ENCODE data around the gene HPCAL1. TPM values are rescaled to one million over a fixed set of nuclear protein-coding genes. Genes with fewer than 3 reads are reported as not detected.

Gene HPCAL1
- total RNA-seq, 1 donor from 2014 or later: 34.6 TPM

DNA sequence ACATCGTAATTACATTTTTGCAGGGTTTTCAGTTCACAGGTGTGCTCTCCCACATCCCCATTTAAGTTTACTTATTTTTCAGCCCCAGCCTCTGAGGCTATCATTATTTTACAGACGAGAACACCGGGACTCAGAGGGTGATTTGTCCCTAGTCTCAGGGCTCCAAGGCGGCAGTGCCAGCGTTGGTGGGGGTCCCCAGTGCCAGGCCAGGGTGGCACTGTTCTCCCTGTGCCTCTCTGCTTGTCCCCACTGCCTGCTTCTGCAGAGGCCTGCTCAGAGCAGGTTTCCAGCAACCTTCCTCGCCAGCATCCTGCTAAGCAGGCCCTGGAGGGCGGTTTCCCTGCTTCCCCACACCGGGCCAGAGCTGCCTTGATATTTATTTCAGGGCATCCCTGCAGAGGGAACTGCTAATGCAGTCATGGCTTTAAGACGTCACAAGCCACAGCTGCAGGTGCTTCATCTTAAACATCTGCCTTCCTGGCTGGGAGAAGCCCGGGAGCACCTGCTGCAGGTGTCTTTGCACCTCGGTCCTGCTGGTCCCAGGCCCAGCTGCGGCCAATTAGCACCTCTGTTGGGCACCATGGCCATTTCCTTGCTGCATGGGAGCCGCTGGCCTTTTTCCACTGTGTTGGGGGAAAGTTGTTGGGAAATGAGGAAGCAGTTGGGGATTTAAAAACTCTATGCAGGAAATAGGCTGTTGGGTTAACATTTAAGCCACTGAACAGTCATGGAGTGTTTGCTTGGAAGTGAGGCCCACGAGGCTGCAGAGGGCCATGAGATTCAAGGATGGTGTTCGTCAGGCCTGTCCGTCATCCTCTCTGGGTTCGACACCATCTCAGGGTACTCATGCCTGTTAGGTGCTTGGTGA is 22.8 kb downstream of the HPCAL1 start:
- peaks cover 5% of the 10 kb centered on the region for H3K27me3 Mint-ChIP-seq (ENCODE audit: unreplicated experiment)
- peaks cover 3% of the 10 kb centered on the region for H3K36me3 Mint-ChIP-seq (ENCODE audit: low read depth, unreplicated experiment)
- peak overlapping the region; percentile 80 for H3K27ac Mint-ChIP-seq (ENCODE audit: unreplicated experiment)
- H3K9me3 Mint-ChIP-seq (ENCODE audit: unreplicated experiment): no peaks in the 10 kb centered on the region
- peaks cover 61% of the 10 kb centered on the region for H3K4me1 Mint-ChIP-seq (ENCODE audit: unreplicated experiment)
- H3K4me3 Mint-ChIP-seq (ENCODE audit: unreplicated experiment): no peak overlapping the region
- DNase-seq (ENCODE audit: low spot score): no peak
- TF ChIP-seq, protein P1, sequence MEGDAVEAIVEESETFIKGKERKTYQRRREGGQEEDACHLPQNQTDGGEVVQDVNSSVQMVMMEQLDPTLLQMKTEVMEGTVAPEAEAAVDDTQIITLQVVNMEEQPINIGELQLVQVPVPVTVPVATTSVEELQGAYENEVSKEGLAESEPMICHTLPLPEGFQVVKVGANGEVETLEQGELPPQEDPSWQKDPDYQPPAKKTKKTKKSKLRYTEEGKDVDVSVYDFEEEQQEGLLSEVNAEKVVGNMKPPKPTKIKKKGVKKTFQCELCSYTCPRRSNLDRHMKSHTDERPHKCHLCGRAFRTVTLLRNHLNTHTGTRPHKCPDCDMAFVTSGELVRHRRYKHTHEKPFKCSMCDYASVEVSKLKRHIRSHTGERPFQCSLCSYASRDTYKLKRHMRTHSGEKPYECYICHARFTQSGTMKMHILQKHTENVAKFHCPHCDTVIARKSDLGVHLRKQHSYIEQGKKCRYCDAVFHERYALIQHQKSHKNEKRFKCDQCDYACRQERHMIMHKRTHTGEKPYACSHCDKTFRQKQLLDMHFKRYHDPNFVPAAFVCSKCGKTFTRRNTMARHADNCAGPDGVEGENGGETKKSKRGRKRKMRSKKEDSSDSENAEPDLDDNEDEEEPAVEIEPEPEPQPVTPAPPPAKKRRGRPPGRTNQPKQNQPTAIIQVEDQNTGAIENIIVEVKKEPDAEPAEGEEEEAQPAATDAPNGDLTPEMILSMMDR (IDR thresholded peaks at IDR 0.05; ENCODE audit: unreplicated experiment): no peak

DNA sequence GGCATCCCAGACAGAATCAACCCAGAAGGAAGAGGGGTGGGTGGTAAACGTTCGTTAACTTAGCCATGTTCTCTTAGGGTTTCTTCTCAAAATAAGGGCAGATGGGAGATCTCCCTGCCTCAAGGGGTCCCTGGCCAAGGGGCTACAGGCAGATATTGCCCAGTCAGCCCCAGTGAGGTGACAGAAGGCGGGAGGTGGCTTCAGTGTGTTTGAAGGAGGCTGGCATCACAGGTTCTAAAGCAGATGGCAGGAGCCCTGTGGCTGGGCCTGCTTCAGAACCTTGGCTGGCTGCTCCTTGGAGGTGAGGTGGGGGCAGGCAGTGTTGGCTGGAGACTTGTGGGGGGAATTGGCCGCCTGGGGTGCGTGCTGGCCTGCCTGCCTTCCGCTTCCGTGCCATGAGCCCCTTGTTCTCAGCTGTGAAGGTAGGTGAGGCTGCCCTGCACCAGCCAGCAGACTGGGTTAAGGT is 23.5 kb downstream of the HPCAL1 start:
- Mint-ChIP-seq H3K27me3 (ENCODE audit: unreplicated experiment) (peaks cover 5% of the 10 kb centered on the region), H3K4me3 (ENCODE audit: unreplicated experiment) (no peak overlapping the region), H3K4me1 (ENCODE audit: unreplicated experiment) (peaks cover 65% of the 10 kb centered on the region), H3K9me3 (ENCODE audit: unreplicated experiment) (no peaks in the 10 kb centered on the region), H3K36me3 (ENCODE audit: low read depth, unreplicated experiment) (peaks cover 3% of the 10 kb centered on the region), H3K27ac (ENCODE audit: unreplicated experiment) (peak overlapping the region; percentile 80)
- TF ChIP-seq, protein P1 (IDR thresholded peaks at IDR 0.05; ENCODE audit: unreplicated experiment): no peak
- no peak for DNase-seq (ENCODE audit: low spot score)

DNA sequence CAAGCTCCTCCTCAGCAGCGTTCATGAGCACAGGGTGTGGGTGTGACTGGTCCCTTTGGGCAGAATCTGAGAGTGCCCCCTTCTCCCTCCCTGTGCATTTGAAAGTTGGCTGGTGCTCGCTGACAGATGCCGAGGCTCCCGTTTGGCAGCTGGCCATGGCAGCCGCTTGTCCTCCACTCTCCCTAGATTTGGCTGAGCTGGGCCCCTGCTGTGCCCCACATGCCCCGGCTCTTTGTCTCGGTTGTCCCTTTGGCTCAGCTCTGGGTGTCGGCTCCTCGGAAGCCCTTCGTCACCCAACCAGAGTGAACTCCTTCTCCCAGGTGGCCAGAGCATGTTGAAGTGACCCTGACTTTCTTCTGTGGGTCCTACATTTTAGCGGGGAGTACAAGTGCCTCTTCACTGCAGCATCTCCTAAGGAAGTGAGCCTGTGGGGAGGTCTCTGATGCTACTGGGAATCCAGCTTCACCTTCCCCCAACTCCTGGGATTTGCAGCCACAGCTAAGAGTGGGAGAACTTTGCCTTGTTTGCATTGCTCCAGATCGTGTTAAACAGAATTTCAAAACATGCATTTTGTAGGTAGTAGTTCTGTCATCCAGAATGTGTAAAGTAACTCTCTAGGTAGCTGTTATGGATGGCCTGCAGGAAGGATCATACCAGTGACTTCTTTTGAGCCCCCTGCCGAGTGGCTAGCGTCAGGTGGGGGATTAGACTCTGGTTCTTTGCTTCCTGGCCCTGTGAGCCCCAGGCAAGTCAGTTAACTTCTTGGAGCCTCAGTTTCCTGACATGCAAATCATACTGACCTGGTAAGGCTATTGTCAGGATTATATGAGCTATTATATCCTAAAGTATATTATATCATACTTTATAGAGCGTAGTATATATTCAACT is 24.2 kb downstream of the HPCAL1 start:
- peaks cover 5% of the 10 kb centered on the region for H3K27me3 Mint-ChIP-seq (ENCODE audit: unreplicated experiment)
- H3K36me3 Mint-ChIP-seq (ENCODE audit: low read depth, unreplicated experiment): peaks cover 3% of the 10 kb centered on the region
- TF ChIP-seq, protein P1 (IDR thresholded peaks at IDR 0.05; ENCODE audit: unreplicated experiment): no peak
- no peaks in the 10 kb centered on the region for H3K9me3 Mint-ChIP-seq (ENCODE audit: unreplicated experiment)
- peaks cover 70% of the 10 kb centered on the region for H3K4me1 Mint-ChIP-seq (ENCODE audit: unreplicated experiment)
- H3K27ac Mint-ChIP-seq (ENCODE audit: unreplicated experiment): no peak overlapping the region
- DNase-seq (ENCODE audit: low spot score): no peak
- no peak overlapping the region for H3K4me3 Mint-ChIP-seq (ENCODE audit: unreplicated experiment)

DNA sequence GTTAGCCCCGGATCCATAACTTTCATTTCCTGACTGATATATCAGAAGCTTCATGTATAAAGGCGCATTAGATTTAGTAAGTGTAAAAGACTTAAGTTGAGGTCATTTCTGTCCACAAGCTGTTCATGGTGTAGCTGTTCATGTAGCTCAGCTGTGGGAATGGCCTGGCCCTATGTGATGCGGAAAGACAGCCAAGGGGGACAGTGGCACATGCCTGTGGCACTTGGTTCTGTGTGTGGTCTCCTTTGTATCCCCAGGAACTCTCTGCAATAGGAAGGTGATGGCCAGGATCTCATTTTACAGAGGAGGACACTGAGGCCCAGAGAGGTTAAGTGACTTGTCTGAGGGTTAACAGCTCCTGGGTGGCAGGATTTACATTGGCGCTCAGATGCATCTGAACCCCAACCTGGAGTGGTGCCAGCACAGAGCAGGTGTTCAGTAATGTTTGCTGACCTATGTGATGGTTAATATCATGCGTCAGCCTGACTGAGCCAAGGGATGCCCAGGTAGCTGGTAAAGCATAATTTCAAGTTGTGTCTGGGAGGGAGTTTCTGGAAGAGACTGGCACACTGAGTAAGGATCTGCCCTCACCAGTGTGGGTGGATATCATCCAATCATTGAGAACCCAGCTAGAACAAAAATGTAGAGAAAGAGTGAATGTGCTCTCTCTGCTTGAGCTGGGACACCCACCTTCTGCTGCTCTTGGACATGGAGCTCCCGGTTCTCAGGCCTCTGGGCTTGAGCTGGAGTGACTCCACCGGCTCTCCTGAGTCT is 25.4 kb downstream of the HPCAL1 start:
- TF ChIP-seq, protein P1 (IDR thresholded peaks at IDR 0.05; ENCODE audit: unreplicated experiment): no peak
- Mint-ChIP-seq H3K27ac (ENCODE audit: unreplicated experiment) (no peak overlapping the region), H3K36me3 (ENCODE audit: low read depth, unreplicated experiment) (peaks cover 3% of the 10 kb centered on the region), H3K27me3 (ENCODE audit: unreplicated experiment) (peaks cover 5% of the 10 kb centered on the region), H3K9me3 (ENCODE audit: unreplicated experiment) (no peaks in the 10 kb centered on the region), H3K4me1 (ENCODE audit: unreplicated experiment) (peaks cover 78% of the 10 kb centered on the region), H3K4me3 (ENCODE audit: unreplicated experiment) (no peak overlapping the region)
- DNase-seq (ENCODE audit: low spot score): no peak

Data from endothelial cell (in vitro differentiated cells).